HG03280 (cell line): Measurements from ENCODE around the gene SYTL3.

Experiments
- ATAC-seq: cut with Tn5 transposase; IDR thresholded peaks from one replicate; pipeline ENCODE4 v1.9.1; 2021; ENCODE audit warnings: mild to moderate bottlenecking, moderate library complexity; ENCODE audit not compliant: unreplicated experiment

SYTL3 gene

DNA sequence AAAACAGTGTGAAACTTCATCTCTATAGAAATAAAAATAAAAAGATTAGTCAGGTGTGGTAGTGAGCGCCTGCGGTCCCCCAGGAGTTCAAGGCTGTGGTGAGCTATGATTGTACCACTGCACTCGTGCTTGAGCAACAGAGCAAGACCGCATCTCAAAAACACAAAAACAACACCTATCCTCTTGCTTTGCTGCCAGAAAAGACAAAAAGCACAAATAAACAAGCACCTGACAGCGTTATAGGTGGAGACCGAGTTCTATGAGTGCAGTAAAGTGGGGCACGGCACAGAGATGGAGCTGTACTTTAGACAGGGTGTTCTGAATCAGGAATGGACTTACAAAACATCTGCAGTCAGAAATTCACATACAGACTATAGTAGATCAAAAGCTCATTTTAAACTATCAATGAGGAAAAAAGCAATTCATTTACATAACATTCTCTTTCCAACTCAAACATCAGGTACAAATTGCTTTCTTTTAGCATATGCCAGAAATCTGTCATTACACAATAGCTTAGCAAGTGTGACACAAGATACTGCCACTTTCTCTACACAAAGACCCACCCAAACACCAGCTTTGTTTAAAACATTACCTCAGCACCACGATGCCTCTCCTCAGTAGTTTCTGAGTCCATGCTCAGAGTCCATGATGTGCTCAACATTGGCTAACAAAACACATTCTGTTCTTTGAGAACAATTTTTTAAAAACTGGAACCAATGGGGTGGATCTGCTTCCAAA, 159.3 kb downstream of the SYTL3 start:
- ATAC-seq, result peak; percentile 61

GRCh38 chr6:158810155-158811095, 160.6 kb downstream of the SYTL3 start:
- no peak for ATAC-seq

GRCh38 chr6:158812611-158813010, 162.8 kb downstream of the SYTL3 start:
- no peak for ATAC-seq

GRCh38 chr6:158813032-158813431, 163.2 kb downstream of the SYTL3 start:
- ATAC-seq, result no peak
